ENCODE measurements around the gene OGDHL.
"Not testable (repeated sequence)": the region's sequence is repeated elsewhere in the genome, so short reads cannot be mapped to it uniquely, and the experiment has no call there.

Gene OGDHL

DNA sequence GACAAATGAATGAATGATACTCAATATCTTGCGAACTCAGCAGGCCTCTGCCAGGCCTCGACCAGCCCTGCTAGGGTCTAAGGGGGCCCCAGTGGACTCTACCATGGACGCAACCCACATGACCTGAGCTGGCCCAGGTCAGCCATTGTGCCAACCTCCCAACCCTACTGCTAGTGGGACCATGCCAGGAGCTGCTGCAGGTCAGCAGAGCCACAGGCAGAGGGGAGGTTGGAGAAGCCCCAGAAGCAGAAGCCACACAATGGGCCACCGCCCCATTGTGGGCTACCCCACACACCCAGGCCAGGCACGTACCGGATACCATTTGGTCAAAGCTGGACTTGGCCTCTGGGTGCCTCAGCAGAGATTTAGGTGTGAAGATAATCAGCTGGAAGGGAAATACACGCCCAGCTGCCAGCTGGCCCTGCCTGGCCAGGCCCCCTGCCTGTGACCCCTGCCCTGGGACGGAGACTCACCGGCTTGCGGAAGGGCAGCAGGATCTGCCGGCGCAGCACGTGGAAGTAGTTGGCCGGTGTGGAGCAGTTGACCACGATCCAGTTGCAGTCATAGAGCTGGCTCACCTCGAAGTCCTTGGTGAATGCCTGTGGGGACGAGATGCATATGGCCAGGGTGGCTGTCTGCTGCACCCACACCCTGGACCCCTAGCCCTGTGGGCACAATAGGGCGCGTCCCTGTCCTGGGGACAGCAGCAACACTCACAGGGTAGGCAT, 24.5 kb downstream of the OGDHL start:
- DNase-seq: no peak

- no peak for DNase-seq
These were observed 25.5 kb downstream of the OGDHL start for GRCh38 chr10:49736564-49737113.

GRCh38 chr10:49735848-49736563, 26.1 kb downstream of the OGDHL start:
- DNase-seq: no peak

- DNase-seq: no peak
These were observed 27.0 kb downstream of the OGDHL start for GRCh38 chr10:49735161-49735560.

GRCh38 chr10:49734676-49735075, 27.4 kb downstream of the OGDHL start:
- no peak for DNase-seq

- DNase-seq: no peak
These were observed 28.3 kb downstream of the OGDHL start for GRCh38 chr10:49733866-49734265.

- DNase-seq: no peak
These were observed 35.5 kb downstream of the OGDHL start for GRCh38 chr10:49726593-49726992.

DNA sequence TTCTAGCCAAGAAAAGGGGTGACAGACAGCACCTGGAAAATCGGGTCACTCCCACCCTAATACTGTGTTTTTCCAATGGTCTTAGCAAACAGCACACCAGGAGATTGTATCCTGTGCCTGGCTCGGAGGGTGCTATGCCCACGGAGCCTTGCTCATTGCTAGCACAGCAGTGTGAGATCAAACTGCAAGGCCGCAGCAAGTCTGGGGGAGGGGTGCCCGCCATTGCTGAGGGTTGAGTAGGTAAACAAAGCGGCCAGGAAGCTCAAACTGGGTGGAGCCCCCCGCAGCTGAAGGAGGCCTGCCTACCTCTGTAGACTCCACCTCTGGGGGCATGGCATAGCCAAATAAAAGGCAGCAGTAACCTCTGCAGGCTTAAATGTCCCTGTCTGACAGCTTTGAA, 47.0 kb downstream of the OGDHL start:
- not testable (repeated sequence) for DNase-seq

DNA sequence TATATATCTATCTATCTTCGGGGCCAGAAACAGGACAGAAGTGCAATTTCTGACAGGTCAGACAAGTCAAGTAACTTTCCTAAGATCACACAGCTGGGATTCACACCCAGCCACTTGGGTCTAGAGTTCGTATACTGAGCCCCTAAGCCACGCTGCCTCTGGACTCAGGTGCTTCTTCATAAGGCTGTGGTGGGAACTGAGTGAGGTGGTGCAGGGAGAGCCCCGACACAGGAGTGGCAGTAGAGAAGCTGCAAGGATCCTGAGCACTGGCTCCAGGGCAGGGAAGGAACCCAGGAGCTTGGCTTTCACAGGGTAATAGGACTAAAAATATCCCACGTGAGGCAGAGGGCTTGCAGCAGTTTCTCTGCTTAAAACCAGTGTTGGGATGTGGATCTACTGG, 48.9 kb downstream of the OGDHL start:
- DNase-seq: no peak

- no peak for DNase-seq
These were observed 50.6 kb downstream of the OGDHL start for GRCh38 chr10:49711481-49711880.

DNA sequence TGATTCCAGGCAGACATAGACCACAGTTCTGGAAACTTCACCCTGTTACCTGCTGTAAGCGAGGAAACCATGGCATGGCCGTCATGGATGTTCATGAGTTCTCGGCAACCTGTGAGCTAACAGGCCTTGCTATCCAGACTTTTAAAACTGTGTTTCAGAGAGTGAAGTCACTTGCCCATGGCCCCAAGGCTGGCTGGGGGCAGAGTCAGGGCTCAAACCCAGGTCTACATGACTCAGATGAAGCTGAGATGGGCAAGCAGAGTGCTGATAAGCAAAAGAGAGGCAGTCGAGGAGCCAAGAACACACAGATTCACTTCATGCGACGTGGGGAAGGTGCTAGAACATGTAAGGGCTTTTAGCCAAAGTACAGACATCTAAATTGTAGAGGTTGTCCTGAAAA, 51.2 kb downstream of the OGDHL start:
- DNase-seq: no peak

DNA sequence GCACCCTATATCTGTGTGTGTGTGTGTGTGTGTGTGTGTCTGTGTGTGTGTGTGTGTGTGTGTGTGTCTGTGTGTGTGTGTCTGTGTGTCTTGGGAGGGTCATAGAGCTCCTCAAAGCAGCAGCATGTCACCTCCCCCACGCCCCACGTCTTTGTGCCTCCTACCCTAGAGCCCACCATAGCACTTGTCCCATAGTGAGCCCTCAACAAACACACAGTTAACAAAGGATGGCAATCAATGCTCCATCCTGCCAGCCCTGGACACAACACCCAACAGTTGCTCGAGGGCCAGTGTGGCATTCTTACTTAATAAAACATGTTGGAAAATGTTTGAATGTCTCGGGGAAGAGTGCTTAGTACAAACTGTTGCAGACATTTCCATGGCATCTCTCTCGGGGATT, 52.2 kb downstream of the OGDHL start:
- DNase-seq: no peak

- DNase-seq: no peak
These were observed 54.5 kb downstream of the OGDHL start for GRCh38 chr10:49707585-49707984.

DNA sequence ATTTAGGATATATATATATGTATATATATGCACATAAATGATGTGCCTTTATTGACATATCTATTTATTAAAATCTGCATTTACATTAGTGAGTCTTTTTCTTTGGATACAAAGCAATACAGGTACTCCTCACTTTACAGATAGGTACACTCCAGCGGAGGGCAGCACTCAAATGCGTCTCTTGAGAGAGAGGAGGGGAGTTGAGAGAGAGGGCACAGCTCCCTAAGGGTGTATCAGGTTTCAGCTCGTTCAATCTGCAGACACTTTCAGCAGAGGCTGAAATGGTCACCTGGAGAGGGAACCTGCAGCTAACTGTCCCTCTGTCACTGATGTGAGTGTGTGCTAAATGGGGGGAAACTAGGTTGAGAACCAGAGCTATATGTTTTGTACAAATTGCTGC, 61.1 kb downstream of the OGDHL start:
- DNase-seq: no peak

DNA sequence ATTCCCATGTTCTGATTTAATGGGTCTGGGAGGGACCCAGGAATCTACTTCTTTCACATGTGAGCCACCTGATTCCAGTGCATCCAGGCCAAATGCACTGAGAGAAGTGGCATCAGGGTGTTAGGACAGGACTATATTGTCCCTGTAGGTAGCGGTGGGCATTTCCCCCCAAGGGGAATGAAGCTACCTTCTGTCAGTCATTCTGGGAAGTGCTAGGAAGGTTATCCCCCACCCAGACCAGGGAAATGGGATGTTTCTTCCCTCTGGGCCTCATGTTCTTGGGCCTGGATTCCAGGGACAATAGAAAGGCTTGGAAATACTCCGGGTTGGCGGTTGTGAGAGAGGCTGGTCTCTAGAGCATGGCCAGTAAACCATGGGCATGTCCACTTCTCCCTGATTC, 61.9 kb downstream of the OGDHL start:
- no peak for DNase-seq

GRCh38 chr10:49698679-49699078, 63.4 kb downstream of the OGDHL start:
- no peak for DNase-seq

DNA sequence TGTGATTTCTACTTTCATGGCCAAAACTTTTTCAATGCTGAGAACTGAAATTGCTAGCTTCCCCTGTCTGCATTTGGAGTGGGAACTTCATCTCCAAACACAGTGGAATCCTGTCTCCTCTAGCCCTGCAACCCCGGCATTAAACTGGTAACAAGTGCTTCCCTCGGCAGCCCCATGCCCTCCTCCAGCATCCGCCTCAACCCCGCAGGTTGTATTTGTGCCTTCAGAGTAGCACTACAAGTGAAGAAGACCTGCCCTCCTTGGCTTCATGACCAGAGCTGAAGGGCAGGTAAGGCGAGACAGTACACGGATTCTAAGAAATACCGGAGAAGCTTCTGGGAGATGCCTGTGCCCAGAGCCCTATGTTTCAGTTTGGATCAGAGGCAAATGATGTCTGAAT, 65.8 kb downstream of the OGDHL start:
- DNase-seq: no peak

DNA sequence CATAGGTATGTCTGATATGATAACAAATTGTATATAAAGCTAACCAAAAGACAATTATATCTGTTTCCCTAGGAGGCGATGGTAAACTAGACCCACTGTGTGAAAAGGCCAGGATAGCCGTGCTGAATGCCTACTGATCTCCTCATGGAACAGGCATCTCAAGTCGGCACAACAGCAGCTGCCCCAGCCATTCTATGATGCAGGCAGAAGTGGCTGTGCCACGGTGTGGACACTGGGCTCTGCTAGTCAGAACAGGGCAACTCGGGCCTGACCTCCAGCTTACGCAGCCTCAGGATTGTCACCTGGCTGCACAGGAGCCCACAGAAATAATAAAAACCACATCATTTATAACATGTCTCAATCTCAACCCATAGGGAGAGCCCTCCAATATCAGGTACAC, 67.7 kb downstream of the OGDHL start:
- no peak for DNase-seq

- no peak for DNase-seq
These were observed 70.5 kb downstream of the OGDHL start for GRCh38 chr10:49691588-49691987.

DNA sequence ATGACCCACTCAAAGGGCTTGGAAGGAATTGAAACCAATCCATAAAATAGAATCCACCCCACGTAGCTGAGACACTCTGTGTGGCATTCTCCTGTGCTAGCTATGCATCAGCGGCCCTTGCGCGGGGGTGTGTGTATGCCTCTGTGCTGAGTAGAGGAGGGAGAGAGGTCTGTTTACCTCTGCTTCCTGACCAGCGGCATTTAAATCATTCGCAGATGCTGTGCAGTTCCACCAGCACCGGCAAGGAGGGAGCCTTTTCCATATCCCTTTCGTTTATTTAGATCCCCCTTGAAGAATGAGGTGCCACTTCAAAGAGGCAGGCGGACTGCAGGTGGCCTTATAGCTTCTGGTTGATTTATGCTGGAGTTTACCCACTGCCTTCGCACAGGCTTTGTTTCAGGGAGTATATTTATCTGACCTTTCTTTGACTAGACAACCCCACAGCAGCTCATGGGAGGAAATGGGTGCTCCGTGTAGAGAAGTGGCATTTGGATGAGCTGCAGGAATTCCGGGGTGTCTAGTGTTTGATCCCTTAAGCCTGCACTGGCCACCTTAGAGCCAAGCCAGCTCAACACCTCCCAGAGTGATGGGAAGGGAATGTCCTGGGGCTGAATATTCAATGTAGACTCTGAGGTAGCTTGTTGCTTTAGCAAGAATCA, 71.3 kb downstream of the OGDHL start:
- no peak for DNase-seq

DNA sequence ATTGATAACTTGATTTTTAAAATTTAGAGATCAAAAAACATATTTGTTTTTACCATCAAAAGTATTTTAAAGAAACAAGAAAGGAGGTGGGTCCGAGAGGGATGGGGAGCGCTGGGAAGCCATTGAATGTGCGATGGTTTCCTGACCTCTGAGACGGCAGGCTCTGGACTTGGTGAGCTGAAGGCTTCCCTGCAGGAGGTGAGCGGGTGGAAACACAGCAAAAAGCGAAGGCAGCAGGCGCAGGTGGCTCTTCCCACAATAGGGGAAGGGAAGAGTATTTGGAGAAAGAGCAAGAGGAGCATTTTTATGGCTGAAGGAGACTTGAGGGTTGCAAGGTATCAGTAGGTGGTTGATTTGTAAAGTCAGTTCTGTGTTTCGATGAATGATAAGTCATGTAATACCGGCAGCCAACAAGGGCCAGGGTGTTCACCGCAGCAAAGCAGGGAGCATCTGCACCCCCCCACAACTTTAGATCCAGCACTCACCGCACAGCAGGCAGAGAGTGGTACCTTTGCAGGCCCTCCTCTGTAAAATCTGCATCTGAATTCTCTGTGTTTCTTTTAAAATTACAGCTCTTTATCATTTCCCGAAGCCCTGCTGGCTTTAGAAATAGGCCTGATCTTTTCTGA, 72.1 kb downstream of the OGDHL start:
- DNase-seq: no peak

- DNase-seq: no peak
These were observed 73.2 kb downstream of the OGDHL start for GRCh38 chr10:49688920-49689319.

DNA sequence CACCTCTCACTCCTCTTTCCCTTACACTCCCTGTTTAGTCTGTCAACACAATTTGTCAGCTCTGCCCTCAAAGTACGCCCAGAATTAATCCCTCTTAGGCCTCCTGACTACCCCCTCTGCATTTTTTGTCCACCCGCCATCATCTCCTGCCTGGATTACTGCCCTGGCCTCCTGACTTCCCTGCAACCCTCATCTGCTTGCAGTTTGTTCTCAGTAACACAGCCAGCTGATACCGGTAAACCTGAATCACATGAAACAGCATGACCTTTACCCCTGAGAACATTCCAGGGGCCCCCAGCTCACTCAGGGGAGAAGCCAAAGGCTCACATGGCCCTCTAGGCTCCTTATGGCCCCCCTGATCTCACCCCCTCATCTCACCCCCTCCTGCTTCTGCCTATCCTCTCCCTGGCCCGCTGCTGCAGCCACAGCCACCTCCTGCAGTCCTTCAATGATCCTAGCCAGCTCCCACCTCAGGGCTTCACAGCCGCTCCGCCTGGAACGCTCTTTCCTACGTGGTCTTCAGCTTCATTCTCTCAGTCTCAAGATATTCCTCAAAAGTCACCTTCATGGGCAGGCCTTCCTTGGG, 73.8 kb downstream of the OGDHL start:
- DNase-seq: no peak

Data from DMS 273 treated with DMSO at 0.1 percent for 48 hours (cell line).